Measurements from ENCODE around the gene HOXA6. TPM values are rescaled to one million over a fixed set of nuclear protein-coding genes. Genes with fewer than 3 reads are reported as not detected.
A peak's percentile ranks its signal among the peaks of the same experiment; 100 is the strongest.

The HOXA6 gene
- total RNA-seq, 1 experiment from 2014 or later, result 12.7 TPM

GRCh38 chr7:27096768-27097514 lies 50.6 kb downstream of the HOXA6 start (continued):
- peak; percentile 28; the same call in 1 of the 2 replicates for TF ChIP-seq SIN3A (IDR thresholded peaks at IDR 0.05; ENCODE audit: low read depth)

- DNase-seq (ENCODE audit: low read depth, low spot score) (peak; percentile 80), ATAC-seq (peak; percentile 91)
- H3K4me2 ChIP-seq (ENCODE audit: low read length), result peak within 1 kb of the TSS; percentile 79
- H3K36me3 ChIP-seq (ENCODE audit: control insufficient read depth in 1 of 2, insufficient read depth in 2 of 2, low read length in 2 of 2), result no peaks in the 10 kb centered on the region
- H3K9me3 ChIP-seq (ENCODE audit: control insufficient read depth in 1 of 2, insufficient read depth in 1 of 2, low read depth in 1 of 2, low read length in 2 of 2), result no peaks in the 10 kb centered on the region
- ChIA-PET POLR2A (interaction anchor here (0.6 to 1.9 kb wide), 5 partner anchors 12 to 49 kb away, joined by 3 to 8 read pairs (median 4); no protein-coding TSS in a partner anchor), RAD21 (ENCODE audit: low non-redundant PET in 1 of 2, low total read pairs in 2 of 2, uncharacterized antibody in 2 of 2, unreplicated experiment in 2 of 2) (interaction anchor here in 1 of 2 experiments (1.3 kb wide), 1 partner anchor 19 kb away, joined by 3 read pairs; no protein-coding TSS in a partner anchor), CTCF (no interaction called here)
- BruUV-seq (replicated peaks), result no TSS peak
- peaks cover 25% of the 10 kb centered on the region for H3K79me2 ChIP-seq (ENCODE audit: insufficient read depth, low read length)
- TF ChIP-seq POLR2AphosphoS5 (IDR thresholded peaks at IDR 0.05; ENCODE audit: low read depth, low read length) (peak; percentile 74), TCF7L2 (IDR thresholded peaks at IDR 0.05; ENCODE audit: borderline replicate concordance, extremely low read depth, insufficient read depth, insufficient read length) (peak; percentile 60), EZH2phosphoT487 (IDR thresholded peaks at IDR 0.05; ENCODE audit: borderline replicate concordance) (no peak), YY1 (IDR thresholded peaks at IDR 0.05; ENCODE audit: extremely low read depth, insufficient replicate concordance, low read depth, low read length) (peak; percentile 6), ZFX (IDR thresholded peaks at IDR 0.05) (peak; percentile 60), SP1 (IDR thresholded peaks at IDR 0.05; ENCODE audit: low read depth) (peak; percentile 56; the same call in 1 of the 2 replicates), SIN3A (IDR thresholded peaks at IDR 0.05; ENCODE audit: low read depth) (peak; percentile 68; the same call in 1 of the 2 replicates), POLR2A (IDR thresholded peaks at IDR 0.05; ENCODE audit: borderline replicate concordance, extremely low read depth, insufficient read depth, insufficient read length) (no peak)
- TF ChIP-seq, protein P1, sequence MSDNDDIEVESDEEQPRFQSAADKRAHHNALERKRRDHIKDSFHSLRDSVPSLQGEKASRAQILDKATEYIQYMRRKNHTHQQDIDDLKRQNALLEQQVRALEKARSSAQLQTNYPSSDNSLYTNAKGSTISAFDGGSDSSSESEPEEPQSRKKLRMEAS (IDR thresholded peaks at IDR 0.05), result peak; percentile 56
- no peak within 1 kb of the TSS for H2AFZ ChIP-seq (ENCODE audit: low read depth, low read length, poor library complexity, severe bottlenecking)
- no peaks in the 10 kb centered on the region for H4K20me1 ChIP-seq (ENCODE audit: insufficient read depth)
- no peaks in the 10 kb centered on the region for H3K27me3 ChIP-seq (ENCODE audit: insufficient read depth, low read length)
- H3K27ac ChIP-seq (ENCODE audit: low read depth, low read length), result peak within 1 kb of the TSS; percentile 77
- intact Hi-C loops (cut with micrococcal nuclease), result loop anchor here (1.0 kb wide), 1 partner anchor 19 kb away; no protein-coding TSS in a partner anchor
- peaks cover 10 to 19% of the 10 kb centered on the region in 2 experiments; a peak in 3 of 4 replicates for H3K4me1 ChIP-seq (ENCODE audit: control insufficient read depth in 1 of 2, insufficient read depth in 2 of 2, low read length in 2 of 2)
- peak within 1 kb of the TSS; percentile 76 for H3K9ac ChIP-seq (ENCODE audit: low read length)
- H3K9me2 ChIP-seq (ENCODE audit: insufficient read depth), result no peaks in the 10 kb centered on the region
- peak within 1 kb of the TSS; percentile 74 to 86 for H3K4me3 ChIP-seq (replicated peaks in 1 of 2; ENCODE audit: low read depth in 1 of 2, low read length in 2 of 2)
Observed at GRCh38 chr7:27095897-27096767, 51.4 kb downstream of the HOXA6 start, which contains the start of gene HOXA1. HOXA1 (minus strand) TSS chr7:27096000; CDS start chr7:27095912, 88 bp downstream.

MicroRNAs encoded within 50 kb of the gene (microRNA counts, 767-probe panel; counts per million panel counts)
- not detected for microRNA hsa-miR-196b-5p

Small RNA genes lying within 50 kb of the gene (microRNA-seq; reads per million reads assigned to microRNA genes)
- gene MIR196B (ENCODE audit: borderline number of aligned reads), result 5,701 reads per million, percentile 93 among the genes with 10 or more reads in this experiment

Other genes starting within 250 kb of the HOXA6 start
- 2.8 TPM for gene HOXA1, start 51.8 kb downstream of the HOXA6 start, total RNA-seq (2021; ENCODE audit: unreplicated experiment)
- gene HOXA2, start 45.1 kb downstream of the HOXA6 start, total RNA-seq (2021; ENCODE audit: unreplicated experiment), result 0.57 TPM
- 2.0 TPM for gene HOXA4, start 17.0 kb downstream of the HOXA6 start, total RNA-seq (2021; ENCODE audit: unreplicated experiment)
- gene HOXA5, start 4.1 kb downstream of the HOXA6 start, total RNA-seq (2021; ENCODE audit: unreplicated experiment), result 6.7 TPM
- 9.2 TPM for gene HOXA3, start 4.8 kb upstream of the HOXA6 start, total RNA-seq (2021; ENCODE audit: unreplicated experiment)
- 15.0 TPM for gene HOXA7, start 8.9 kb upstream of the HOXA6 start, total RNA-seq (2021; ENCODE audit: unreplicated experiment)
- gene HOXA9, start 17.8 kb upstream of the HOXA6 start, total RNA-seq (2021; ENCODE audit: unreplicated experiment), result 91.0 TPM
- gene HOXA10, start 26.5 kb upstream of the HOXA6 start, total RNA-seq (2021; ENCODE audit: unreplicated experiment), result 19.6 TPM
- gene HOXA11, start 37.5 kb upstream of the HOXA6 start, total RNA-seq (2021; ENCODE audit: unreplicated experiment), result 6.8 TPM
- gene HOXA13, start 52.3 kb upstream of the HOXA6 start, total RNA-seq (2021; ENCODE audit: unreplicated experiment), result 3.6 TPM
- gene EVX1, start 95.0 kb upstream of the HOXA6 start, total RNA-seq (2021; ENCODE audit: unreplicated experiment), result 0.25 TPM

All from HCT116 (cell line).